Motor neuron (in vitro differentiated cells): ENCODE data around the gene INHBB. TPM values are rescaled to one million over a fixed set of nuclear protein-coding genes. Genes with fewer than 3 reads are reported as not detected.

Source experiments
- ATAC-seq, 8 experiments: fragments of 200-7000 bp; cut with Tn5 transposase; replicated peaks in 6 of 8; 2 replicates each; pipeline ENCODE4 v1.8.0; 2021; ENCODE audit warnings: mild to moderate bottlenecking in 8 of 8, moderate library complexity in 8 of 8
- H3K27ac ChIP-seq, 2 donors: fragments of 250-450 bp; sonication (Bioruptor Pico); 2 replicates each; pipeline ENCODE4 v1.9.0; 2021; ENCODE audit warnings: antibody characterized with exemption in 2 of 2, mild to moderate bottlenecking in 2 of 2, moderate library complexity in 1 of 2
- H3K4me1 ChIP-seq, 2 donors: fragments of 250-450 bp; sonication (Bioruptor Pico); replicated peaks in 1 of 2; 2 replicates each; pipeline ENCODE4 v1.6.1; 2021; ENCODE audit warnings: antibody characterized with exemption in 2 of 2, mild to moderate bottlenecking in 2 of 2, moderate library complexity in 1 of 2
- H3K4me3 ChIP-seq, 5 donors: fragments of 250-450 bp; sonication (Bioruptor Pico); 2 replicates each; pipeline ENCODE4 v1.9.0; 2021; ENCODE audit warnings: antibody characterized with exemption in 5 of 5, mild to moderate bottlenecking in 5 of 5, moderate library complexity in 4 of 5
- WGBS, 10 experiments: fragments of 450-650 bp; shearing (Covaris generic); methylation state at CpG; one replicate each; pipeline ENCODE4 v1.0.0; 2022; 5-methylcytosine and 5-hydroxymethylcytosine counted together
- in situ Hi-C, 9 experiments: fragments of 400-800 bp; cut with MboI; loops; one replicate each; pipeline ENCODE4 v1.15.0; 2021; ENCODE audit warnings: low sequenced_read_pairs in 9 of 9, low pct_unique_long_range_greater_than_20kb in 2 of 9; ENCODE audit not compliant: unreplicated experiment in 9 of 9
- total RNA-seq, 8 experiments: library from RNA; unstranded; fragments of 300-600 nt; gene quantifications; 2 replicates each; pipeline versions ENCODE4 v1.2.3 to v1.2.4, GENCODE V29; 2022

The INHBB gene
- total RNA-seq, 8 experiments from 2014 or later = 0.09 to 14.4 (median 1.5) TPM

DNA sequence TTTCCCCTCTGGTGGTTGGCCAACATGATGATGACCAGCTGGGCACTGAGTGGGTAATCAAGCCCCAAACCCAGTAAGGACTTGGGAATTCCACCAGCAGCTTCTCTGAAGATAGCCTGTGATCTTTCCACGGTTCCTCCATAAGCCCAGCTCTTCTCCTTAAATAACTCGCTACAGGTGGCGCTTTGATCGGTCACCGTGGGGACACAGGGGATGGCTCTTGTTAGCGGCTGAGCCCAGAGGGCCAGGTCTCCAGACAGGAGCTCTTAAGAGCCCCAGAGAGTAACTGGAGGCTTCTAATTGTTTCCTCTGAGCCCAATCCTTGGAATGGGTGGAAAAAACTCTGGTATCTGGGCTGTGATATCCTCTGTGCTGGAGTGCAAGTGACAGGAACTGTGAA lies 13.6 kb upstream of the INHBB start:
- 60 to 100% (median 90%) methylated on average over 1 to 6 of the region's 6 CpGs; no CpG with 5 or more reads in 5 of the 10 experiments for WGBS, 10 experiments
- in situ Hi-C loops = loop anchor here in 7 of 9 experiments (25.0 kb wide), 3 partner anchors 180 to 755 kb away; no protein-coding TSS in a partner anchor
- Histone ChIP-seq H3K4me1 (no peaks in the 10 kb centered on the region), H3K4me3 (no peak overlapping the region), H3K27ac (no peak overlapping the region)
- no peak for ATAC-seq

DNA sequence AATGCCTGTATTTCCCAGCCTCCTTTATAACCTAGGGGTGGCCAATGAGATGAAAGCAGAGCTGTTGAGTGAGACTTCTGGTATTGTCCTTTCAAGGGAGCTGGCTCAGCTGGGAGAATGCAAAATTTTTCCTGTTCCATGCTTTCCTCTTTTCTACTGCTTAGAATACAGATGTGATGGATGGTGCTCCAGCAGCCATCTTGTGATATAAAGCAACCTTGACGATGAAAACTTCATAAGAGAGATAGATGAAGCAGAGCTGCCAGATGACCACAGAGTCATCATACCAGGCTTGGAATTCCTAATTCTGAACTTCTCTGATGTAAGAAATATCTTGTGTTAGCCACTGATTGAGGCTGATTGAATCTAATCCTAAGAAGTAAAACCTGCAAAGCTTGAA lies 11.9 kb upstream of the INHBB start:
- 86 to 100% (median 100%) methylated on average over 1 of the region's 1 CpG; no CpG with 5 or more reads in 7 of the 10 experiments for WGBS, 10 experiments
- Histone ChIP-seq H3K4me3 (no peak overlapping the region), H3K4me1 (peaks cover 0 to 5% of the 10 kb centered on the region in 2 donors), H3K27ac (no peak overlapping the region)
- in situ Hi-C loops = loop anchor here in 7 of 9 experiments (25.0 kb wide), 3 partner anchors 178 to 753 kb away; no protein-coding TSS in a partner anchor
- ATAC-seq = no peak

DNA sequence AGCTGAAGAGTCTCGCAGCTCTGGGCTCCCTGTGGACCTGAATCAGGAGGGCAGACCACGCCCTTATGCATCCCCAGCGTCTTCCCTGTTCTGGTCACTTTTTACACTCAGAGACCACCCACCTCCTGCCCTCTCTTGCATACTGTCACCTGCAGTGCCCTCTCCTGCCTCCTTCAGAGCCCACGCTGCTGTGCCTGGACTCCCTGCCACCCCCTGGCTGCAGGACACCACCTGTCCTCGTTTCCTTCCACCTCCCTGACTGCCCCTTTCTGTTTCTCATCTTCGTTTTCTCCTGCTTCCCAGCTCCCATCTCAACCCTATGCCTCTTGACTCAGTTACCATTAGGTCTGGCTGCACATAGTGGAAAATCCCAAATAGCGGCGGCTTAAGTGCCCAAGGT lies 9.2 kb upstream of the INHBB start:
- Histone ChIP-seq H3K4me3 (no peak overlapping the region), H3K4me1 (peaks cover 0 to 6% of the 10 kb centered on the region in 2 donors), H3K27ac (no peak overlapping the region)
- in situ Hi-C loops = loop anchor here in 7 of 9 experiments (25.0 kb wide), 3 partner anchors 176 to 751 kb away; no protein-coding TSS in a partner anchor
- ATAC-seq = no peak
- 20 to 80% (median 60%) methylated on average over 1 to 7 of the region's 8 CpGs; no CpG with 5 or more reads in 3 of the 10 experiments for WGBS, 10 experiments

DNA sequence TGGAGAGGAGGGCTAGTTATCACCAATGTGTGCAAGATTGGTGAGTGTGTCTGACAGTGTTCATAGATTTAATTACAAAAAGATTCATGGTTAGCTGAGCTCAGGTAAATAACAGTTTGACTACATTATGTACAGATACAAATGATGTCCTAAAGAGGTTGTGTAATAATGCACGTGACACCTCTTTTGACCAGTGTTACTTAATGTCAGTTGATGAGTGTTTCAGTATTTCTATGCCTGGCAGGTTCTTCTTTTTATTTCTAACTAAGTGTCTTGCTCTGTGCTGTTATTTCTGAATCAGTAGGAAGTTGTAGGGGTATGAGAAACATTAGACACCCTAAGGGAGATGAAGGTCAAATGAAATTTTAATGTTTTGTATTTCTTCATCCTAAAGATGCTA lies 7.9 kb upstream of the INHBB start:
- no peak overlapping the region for H3K27ac ChIP-seq
- H3K4me1 ChIP-seq = peaks cover under 1 to 6% of the 10 kb centered on the region in 2 donors
- in situ Hi-C loops = loop anchor here in 7 of 9 experiments (25.0 kb wide), 3 partner anchors 174 to 749 kb away; no protein-coding TSS in a partner anchor
- ATAC-seq = peak in 1 of 8 experiments; percentile 23
- no peak overlapping the region for H3K4me3 ChIP-seq
- WGBS, 10 experiments = 0 to 100% (median 76%) methylated on average over 1 of the region's 1 CpG; no CpG with 5 or more reads in 4 of the 10 experiments

DNA sequence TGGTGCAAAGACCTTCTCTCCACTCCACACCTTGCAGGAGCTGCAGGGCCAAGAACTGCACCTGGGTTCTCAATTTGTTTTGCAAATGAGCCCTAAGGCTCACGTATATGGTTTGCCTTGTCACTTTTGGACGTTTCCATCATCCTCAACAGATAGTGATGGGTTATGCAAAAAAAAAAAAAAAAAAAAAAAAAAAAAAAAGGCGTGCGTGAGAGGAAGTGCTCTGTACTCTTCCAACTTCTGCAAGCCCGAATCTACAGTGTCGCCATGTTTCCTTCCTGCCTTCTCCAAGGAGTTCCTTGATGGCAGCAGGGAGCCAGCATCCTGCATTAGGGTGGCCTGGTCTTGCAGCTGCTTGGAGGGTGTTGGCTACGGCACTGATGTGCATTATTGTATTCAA lies 4.0 kb upstream of the INHBB start:
- no peak overlapping the region for H3K27ac ChIP-seq
- no peak for ATAC-seq
- in situ Hi-C loops = loop anchor here (10.0 to 25.0 kb wide), 4 partner anchors 170 to 745 kb away; no protein-coding TSS in a partner anchor
- H3K4me3 ChIP-seq = no peak overlapping the region
- H3K4me1 ChIP-seq = peaks cover 2 to 6% of the 10 kb centered on the region in 2 donors
- 20 to 78% (median 61%) methylated on average over 1 to 5 of the region's 7 CpGs; no CpG with 5 or more reads in 3 of the 10 experiments for WGBS, 10 experiments

DNA sequence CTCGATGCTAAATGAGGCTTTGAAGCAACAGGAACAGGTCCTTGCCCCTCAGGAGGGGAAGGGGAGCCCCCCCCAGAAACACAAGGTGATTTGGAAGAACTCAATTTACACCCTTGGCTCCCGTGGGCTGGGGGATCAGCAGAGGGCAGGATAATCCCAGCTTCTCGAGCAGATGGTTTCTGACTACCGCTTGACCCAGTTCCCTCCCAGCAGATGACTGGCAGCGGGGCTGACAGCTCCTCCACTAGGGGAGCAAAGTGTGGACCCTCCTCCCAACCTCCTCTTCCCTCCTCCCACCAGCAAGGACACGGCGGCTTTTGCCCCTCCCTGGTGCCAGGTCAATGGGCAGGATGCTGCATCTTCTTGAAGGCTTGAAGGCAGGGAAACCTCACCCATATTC lies 3.5 kb upstream of the INHBB start:
- in situ Hi-C loops = loop anchor here (10.0 to 25.0 kb wide), 4 partner anchors 170 to 745 kb away; no protein-coding TSS in a partner anchor
- peaks cover 3 to 6% of the 10 kb centered on the region in 2 donors for H3K4me1 ChIP-seq
- no peak overlapping the region for H3K4me3 ChIP-seq
- no peak for ATAC-seq
- 13 to 57% (median 29%) methylated on average over 1 to 5 of the region's 7 CpGs; no CpG with 5 or more reads in 4 of the 10 experiments for WGBS, 10 experiments
- no peak overlapping the region for H3K27ac ChIP-seq

DNA sequence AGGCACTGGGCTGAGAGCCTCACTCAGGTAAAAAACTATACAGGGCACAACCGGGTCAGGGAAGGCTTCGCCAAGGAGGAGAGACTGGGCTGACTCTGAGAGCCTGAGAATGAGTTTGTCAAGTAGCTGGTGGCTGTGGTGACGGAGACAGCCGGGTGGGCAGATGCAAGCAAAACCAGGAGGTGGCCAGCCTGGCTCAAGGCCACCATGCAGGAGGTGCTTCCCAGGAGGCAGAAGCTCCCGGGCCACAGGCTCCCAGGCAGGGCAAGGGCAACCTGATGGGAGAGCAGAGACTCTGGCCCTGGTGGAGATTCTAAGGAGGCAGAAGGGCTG lies 2.9 kb upstream of the INHBB start:
- H3K4me3 ChIP-seq = no peak overlapping the region
- WGBS, 10 experiments = 0 to 64% (median 20%) methylated on average over 1 to 4 of the region's 5 CpGs; no CpG with 5 or more reads in 5 of the 10 experiments
- peak in 5 of 8 experiments; percentile 0 to 22 (median 1) for ATAC-seq
- in situ Hi-C loops = loop anchor here (10.0 to 25.0 kb wide), 4 partner anchors 169 to 744 kb away; no protein-coding TSS in a partner anchor
- peaks cover 6 to 9% of the 10 kb centered on the region in 2 donors for H3K4me1 ChIP-seq
- H3K27ac ChIP-seq = no peak overlapping the region

DNA sequence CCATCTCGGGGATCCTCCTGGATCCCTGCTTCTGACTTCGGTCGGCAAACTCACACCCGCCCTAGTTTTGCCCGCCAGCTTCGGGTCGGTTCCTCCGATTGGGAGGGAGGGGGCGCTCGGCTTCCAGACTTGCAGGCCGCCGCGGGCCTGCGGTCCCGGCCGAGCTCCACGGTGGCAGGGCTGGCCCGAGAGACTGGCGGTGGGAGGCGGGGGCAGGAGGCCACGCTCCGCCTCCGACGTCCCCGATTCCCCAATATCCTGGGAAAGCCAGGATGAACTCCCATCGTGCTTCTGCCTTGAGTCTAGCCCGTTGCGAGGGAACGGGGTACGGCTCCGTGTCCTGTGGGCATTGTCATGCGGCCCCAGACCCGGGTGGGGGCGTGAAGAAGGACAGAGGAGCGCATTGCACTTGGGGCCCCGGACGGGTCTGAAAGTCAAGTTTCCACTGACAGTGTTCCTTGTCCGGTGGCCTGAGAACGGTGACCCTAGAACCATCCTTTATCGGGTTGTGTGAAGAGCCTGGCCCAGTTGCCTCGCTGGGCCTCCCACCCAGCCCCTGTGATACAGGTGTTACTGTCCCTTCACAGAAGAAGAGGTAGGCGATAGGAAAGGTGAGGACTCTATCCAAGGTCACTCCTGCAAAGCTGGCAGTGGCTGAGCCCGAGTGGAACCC lies 2.4 kb upstream of the INHBB start:
- Histone ChIP-seq H3K4me3 (peak overlapping the region in 1 of 5 donors; percentile 10), H3K4me1 (peaks cover 6 to 14% of the 10 kb centered on the region in 2 donors), H3K27ac (no peak overlapping the region)
- peak; percentile 52 to 84 (median 63) for ATAC-seq
- in situ Hi-C loops = loop anchor here (10.0 to 25.0 kb wide), 4 partner anchors 169 to 744 kb away; no protein-coding TSS in a partner anchor
- WGBS, 10 experiments = 0 to 5% (median 0%) methylated on average over 1 to 10 of the region's 43 CpGs; no CpG with 5 or more reads in 5 of the 10 experiments

DNA sequence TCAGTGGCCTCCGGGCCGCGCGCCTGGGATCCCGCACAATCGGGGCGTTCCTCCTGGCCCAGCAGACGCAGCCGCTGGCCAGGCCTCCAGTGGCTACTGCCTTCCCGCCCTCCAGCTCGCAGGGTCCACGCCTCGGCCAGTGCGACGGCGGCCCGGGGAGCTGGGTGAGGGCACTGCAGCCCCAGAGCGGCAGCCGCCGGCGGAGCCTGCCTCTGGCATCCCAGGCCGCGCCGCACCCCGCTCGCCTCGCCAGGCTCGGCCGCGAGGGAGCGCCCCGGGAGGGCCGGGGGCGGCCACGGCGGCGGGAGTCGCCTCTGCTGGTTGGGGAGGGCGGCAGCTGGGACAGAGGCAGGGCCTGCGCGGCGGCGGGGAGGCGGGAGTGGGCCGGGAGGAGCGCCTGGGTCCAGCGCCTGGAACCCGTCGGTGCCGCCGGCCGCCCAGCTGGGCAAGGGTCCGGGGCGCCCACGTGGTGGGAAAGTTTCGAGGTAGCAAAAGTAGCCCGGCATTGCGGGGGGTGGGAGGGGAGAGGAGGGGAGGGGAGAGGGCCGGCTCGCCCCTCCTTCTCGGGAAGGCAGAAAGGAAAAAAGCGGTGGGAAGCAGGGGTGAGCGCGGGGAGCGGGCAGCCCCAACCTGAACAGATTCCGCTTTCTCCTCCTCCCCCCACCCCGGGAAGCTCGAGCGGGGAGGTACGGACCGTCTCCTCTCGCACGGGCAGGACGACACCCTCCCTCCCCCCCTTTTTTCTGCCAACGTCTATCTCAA lies 1.5 kb upstream of the INHBB start:
- in situ Hi-C loops = loop anchor here (10.0 to 25.0 kb wide), 4 partner anchors 168 to 743 kb away; no protein-coding TSS in a partner anchor
- Histone ChIP-seq H3K4me3 (peak overlapping the region; percentile 28 to 52 (median 46)), H3K27ac (no peak overlapping the region), H3K4me1 (peaks cover 9 to 16% of the 10 kb centered on the region in 2 donors)
- WGBS, 10 experiments = 0% methylated on average over 2 of the region's 75 CpGs; no CpG with 5 or more reads in 9 of the 10 experiments
- peak; percentile 2 to 38 (median 28) for ATAC-seq

DNA sequence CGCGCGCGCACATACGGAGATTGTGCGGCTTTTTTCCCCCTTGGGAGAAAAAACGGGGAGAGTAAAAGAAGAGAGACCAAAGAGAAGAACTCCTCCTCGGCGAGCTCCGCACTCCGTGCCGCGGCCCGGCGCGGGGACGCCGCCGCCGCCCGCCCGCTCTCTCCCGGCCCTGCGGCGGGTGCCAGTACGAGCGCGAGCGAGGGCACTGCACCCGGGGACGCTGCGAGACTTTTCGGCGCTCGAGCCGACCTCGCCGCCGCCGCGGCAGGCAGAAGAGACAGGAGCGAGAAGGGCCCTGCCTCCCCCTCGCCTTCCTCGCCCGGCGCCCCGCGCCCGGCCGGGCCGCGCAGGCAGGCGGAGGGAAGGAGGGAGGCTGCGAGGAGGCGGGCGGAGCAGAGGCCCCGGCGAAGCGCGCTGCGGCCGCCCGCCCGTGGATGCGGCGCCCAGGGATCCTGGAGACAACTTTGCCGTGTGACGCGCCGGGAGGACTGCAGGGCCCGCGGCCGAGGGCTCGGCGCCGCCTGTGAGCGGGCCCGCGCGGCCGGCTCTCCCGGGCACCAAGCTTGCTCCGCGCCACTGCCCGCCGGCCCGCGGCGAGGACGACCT lies 857 bp upstream of the INHBB start:
- ATAC-seq = peak in 7 of 8 experiments; percentile 5 to 30 (median 10)
- in situ Hi-C loops = loop anchor here (5.0 to 25.0 kb wide), 5 partner anchors 167 to 742 kb away; no protein-coding TSS in a partner anchor
- Histone ChIP-seq H3K27ac (no peak overlapping the region), H3K4me1 (peaks cover 16 to 23% of the 10 kb centered on the region in 2 donors), H3K4me3 (peak overlapping the region; percentile 28 to 52 (median 46))
- 0% methylated on average over 11 to 17 of the region's 90 CpGs; no CpG with 5 or more reads in 8 of the 10 experiments for WGBS, 10 experiments

DNA sequence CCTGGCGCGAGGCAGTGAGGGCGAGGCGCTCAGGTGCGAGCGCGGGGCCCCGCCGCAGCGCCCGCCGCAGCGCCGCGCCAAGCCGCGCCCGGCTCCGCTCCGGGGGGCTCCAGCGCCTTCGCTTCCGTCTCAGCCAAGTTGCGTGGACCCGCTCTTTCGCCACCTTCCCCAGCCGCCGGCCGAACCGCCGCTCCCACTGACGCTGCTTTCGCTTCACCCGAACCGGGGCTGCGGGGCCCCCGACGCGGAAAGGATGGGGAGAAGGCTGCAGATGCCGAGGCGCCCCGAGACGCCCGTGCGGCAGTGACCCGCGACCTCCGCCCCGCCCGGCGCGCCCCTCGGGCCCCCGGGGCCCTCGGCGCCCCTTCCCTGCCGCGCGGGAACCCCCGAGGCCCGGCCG lies 328 bp upstream of the INHBB start:
- in situ Hi-C loops = loop anchor here (5.0 to 25.0 kb wide), 5 partner anchors 167 to 742 kb away; no protein-coding TSS in a partner anchor
- WGBS, 10 experiments = 0% methylated on average over 2 of the region's 62 CpGs; no CpG with 5 or more reads in 9 of the 10 experiments
- peak overlapping the region; percentile 28 to 52 (median 46) for H3K4me3 ChIP-seq
- H3K4me1 ChIP-seq = peaks cover 21 to 28% of the 10 kb centered on the region in 2 donors
- H3K27ac ChIP-seq = no peak overlapping the region
- peak in 4 of 8 experiments; percentile 1 to 2 (median 2) for ATAC-seq
